Suppressor macrophage (primary cell): Measurements from ENCODE around the gene FUS.
A peak's percentile ranks its signal among the peaks of the same experiment; 100 is the strongest.
"Not testable (repeated sequence)": the region's sequence is repeated elsewhere in the genome, so short reads cannot be mapped to it uniquely, and the experiment has no call there.

Experiments used
- DNase-seq, 4 experiments: peaks; one replicate each; pipeline ENCODE4 v3.0.0-alpha.2; 2020 to 2022

The FUS gene

DNA sequence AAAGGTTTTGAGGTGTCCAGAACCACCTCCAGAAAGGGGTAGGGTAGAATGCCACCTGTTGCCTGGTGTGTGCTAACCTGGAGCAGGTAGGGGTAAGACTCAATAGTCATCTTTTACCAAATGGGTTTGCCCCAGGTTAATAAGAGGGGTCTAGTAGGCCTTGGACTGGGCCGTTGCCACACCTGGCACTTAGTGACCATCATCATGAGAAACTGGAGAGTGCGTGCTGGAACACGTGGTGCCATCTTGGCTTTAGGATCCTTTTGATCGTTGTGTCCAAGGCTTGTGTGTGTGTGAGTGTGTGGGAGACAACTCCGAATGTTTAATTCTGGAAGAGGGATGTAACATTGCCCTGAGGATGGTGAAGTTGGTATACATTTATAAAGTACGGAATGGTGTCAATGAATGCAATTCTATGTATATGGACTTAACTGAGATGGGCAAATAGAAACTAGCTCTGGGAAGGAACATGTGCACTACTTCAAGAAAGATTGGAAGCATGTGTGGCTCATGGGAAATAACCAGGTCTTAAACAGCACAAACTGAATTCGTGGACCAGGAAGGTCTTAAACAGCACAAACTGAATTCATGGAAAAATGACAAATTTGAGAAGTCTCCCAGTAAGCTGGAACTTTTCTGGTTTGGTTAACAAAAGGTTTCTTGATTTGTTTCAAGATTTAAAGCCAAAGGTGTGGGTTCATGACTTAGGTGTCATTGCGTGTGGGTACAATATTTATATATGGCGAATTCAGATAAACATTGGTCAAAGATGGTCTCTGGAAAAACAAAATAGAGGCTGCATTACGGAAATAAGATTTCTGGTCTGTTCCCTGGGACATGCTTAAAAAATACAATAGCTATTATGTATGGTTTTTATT lies 7.2 kb downstream of the FUS start:
- DNase-seq = no peak

DNA sequence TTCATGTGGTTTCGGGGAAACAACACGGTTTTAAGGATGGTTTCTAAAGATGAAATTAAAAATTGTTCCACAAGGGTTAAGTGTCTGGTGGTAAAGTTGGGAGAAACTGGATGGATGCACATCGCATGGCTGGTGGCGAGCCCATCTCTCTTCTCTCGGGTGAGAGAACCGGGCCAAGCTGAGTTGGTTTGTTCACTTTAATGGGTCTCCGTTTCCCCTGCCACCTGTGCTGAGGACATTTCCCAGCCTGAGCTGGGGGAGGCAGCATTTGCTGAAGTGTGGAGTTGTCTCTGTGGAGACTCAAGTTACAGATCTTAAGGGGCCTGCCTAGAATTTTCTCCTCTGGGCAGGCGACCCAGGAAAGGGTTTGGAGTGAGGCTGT lies 7.9 kb downstream of the FUS start:
- DNase-seq = no peak

DNA sequence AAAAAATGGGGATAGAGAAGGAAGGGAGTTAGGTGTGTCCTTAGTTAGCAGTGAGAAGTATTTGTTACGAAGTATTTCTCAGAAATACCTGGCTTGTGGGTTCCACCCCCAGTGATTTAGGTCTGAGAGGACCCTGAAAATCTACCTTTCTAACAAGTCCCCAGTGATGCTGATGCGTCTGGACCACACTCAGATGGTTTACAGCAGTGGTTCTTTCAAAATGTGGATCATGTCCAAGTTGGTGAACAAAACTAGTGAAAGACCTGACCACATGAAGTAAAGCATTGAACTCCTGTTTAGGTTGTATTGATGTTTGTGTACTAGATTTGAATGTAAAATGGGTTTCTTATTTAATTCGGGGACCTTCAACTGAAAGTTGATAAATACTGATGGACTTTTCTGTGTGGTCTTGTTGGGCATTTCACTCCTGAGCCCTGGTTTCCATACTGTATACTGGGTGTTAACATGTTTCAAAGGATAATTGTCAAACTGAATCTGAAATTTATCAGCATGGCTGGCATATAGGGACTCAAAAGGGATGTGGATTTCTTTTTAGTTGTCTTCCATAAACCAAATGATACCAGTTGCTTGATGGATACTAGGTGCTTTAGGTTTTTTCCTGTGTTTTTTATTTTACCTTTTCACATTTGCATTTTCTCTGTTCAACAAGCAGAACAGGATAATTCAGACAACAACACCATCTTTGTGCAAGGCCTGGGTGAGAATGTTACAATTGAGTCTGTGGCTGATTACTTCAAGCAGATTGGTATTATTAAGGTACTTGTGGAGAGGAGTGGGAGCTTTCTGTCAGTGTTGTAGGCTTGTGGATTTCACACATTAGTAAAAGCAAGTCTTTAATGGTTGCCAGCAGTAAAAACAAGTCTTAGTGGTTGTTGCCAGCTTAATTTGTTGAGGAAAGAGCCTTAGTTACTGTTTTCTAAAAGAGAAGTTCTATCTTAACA lies 8.8 kb downstream of the FUS start:
- no peak for DNase-seq

DNA sequence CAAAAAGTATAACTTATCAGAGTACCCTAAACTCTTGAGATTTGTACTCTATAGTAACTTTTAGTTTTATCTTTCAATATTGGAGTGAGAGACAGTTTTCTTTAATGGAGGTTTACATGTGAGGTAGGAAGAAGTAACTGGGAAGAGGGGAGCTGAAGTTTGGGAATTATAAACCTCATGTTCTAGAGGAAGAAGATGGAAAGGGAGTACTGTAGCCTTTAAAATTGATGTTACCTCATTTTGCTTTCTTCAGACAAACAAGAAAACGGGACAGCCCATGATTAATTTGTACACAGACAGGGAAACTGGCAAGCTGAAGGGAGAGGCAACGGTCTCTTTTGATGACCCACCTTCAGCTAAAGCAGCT lies 9.5 kb downstream of the FUS start:
- DNase-seq = no peak

DNA sequence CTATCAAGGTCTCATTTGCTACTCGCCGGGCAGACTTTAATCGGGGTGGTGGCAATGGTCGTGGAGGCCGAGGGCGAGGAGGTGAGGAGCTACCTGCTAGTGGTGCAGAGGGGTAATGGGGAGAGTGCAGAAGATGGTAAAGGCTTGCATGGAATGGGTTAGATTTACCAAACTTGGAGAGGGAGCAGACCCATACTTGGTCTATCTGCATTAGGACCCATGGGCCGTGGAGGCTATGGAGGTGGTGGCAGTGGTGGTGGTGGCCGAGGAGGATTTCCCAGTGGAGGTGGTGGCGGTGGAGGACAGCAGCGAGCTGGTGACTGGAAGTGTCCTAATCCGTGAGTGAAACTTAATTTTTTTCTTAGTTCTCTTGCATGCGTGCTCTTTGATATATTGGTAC lies 10.1 kb downstream of the FUS start:
- no peak for DNase-seq

DNA sequence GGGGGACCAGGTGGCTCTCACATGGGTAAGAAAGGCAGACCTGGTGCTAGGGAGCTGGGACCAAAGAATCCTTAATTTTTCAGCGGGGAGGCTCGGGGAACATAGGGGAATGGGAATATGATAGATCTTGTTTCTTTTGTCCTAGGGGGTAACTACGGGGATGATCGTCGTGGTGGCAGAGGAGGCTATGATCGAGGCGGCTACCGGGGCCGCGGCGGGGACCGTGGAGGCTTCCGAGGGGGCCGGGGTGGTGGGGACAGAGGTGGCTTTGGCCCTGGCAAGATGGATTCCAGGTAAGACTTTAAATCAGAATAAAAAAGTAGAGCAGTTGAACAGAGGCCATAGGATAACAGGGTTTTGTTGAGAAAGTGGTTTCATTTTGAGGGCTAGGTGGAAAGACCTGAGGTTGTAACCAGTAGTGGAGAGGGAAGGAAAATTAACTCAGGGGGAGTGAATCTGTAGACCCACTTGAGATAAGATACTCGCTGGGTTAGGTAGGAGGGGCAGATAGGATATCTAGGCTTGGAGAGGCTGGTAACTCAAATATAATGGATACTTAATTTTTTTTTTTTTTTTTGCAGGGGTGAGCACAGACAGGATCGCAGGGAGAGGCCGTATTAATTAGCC lies 11.0 kb downstream of the FUS start:
- no peak for DNase-seq

DNA sequence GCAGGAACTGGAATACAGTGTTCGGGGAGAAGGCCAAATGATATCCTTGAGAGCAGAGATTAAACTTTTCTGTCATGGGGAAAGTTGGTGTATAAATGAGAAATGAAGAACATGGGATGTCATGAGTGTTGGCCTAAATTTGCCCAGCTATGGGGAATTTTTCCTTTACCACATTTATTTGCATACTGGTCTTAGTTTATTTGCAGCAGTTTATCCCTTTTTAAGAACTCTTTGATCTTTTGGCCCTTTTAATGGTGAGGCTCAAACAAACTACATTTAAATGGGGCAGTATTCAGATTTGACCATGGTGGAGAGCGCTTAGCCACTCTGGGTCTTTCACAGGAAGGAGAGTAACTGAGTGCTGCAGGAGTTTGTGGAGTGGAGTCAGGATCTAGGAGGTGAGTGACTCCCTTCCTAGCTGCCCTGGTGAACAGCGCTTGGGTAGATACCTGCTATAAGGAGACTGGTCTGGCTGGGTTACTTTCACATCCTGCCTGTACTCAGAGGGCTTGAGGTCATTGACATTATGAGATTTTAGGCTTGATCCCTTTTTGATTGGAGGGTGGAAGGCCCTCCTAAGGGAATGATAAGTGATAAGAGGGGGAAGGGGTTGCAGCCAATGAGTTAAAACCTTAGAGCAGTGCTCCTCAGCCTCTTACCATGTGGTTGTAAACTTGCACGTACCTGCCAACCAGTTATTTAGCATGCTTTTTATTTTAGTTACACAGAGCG lies 11.9 kb downstream of the FUS start:
- DNase-seq = no peak

DNA sequence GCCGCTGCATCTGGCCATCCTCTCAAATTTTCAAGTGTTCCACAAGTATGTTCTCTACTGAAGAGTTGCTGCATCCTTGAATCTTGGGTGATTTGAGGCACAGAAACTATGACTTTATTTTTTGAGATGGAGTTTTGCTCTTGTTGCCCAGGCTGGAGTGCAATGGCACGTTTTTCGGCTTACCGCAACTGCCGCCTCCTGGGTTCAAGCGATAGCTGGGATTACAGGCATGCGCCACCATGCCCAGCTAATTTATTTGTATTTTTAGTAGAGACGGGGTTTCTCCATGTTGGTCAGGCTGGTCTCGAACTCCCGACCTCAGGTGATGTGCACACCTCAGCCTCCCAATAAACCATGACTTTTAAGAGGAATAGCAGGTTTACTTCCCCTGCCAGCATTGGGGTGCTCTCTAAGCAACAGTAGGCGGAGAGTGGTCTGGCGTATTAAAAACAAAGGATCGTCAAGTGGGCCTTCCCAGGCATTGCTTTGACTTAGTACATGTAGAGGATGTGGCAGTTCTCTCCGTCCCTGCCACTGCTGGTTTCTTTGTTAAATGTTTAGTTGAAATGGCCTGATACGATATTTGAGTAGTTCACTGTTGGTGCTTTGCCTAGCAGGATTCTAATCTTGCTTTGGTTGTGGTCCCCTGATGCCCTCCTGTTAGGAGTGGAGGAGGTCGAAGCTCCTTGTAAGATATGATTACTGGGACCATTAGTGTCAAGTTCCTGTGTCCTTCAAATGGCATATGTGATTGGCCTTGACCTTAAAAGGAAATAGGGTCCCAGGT lies 13.1 kb downstream of the FUS start:
- DNase-seq = no peak

DNA sequence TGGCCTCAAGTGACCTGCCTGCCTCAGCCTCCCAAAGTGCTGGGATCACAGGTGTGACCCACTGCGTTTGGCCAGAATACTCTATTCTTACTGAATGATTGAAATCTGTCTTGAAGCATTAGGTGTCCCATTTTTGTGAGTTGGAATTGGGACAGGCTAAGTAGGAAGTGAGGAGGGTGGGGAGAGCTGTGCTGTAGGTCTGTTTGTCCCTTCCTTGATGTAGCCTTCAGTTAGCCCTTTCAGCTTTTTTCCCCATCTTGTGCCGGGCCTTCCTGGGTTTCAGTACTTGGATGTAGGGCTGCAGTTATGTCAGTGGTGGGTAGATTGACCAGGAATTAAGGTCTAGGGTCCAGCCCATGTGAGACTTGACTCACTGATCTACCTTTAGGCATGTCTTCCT lies 13.9 kb downstream of the FUS start:
- no peak for DNase-seq

DNA sequence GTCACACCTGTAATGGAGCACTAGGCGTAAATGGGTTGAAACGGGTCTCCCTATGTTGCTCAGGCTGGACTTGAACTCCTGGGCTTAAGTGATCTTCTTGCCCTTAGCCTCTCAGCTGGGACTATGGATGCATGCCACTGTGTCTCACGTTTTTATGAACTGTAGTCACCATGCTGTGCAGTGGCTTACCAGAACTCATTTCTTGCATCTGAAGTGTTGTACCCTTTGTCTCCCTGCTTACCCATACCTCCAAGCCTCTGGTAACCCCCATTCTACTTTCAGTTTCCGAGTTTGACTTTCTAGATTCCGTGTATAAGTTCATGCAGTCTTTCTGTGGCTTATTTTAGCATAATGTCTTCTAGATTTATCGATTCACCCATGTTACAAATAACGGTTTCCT lies 15.0 kb downstream of the FUS start:
- no peak for DNase-seq

DNA sequence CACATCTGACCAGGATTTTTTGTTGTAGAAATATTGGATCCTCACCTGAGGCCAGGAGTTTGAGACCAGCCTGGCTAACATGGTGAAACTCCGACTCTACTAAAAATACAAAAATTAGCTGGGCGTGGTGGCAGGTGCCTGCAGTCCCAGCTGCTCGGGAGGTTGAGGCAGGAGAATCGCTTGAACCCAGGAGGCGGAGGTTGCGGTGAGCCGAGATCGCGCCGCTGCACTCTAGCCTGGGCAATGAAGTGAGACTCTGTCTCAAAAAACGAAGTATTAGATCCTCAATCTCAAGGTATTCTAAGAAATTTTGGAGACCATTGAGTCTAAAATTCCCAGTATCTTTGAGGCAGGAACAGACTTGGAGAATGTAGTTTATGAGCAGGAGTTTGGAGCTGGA lies 15.9 kb downstream of the FUS start:
- DNase-seq = not testable (repeated sequence)

DNA sequence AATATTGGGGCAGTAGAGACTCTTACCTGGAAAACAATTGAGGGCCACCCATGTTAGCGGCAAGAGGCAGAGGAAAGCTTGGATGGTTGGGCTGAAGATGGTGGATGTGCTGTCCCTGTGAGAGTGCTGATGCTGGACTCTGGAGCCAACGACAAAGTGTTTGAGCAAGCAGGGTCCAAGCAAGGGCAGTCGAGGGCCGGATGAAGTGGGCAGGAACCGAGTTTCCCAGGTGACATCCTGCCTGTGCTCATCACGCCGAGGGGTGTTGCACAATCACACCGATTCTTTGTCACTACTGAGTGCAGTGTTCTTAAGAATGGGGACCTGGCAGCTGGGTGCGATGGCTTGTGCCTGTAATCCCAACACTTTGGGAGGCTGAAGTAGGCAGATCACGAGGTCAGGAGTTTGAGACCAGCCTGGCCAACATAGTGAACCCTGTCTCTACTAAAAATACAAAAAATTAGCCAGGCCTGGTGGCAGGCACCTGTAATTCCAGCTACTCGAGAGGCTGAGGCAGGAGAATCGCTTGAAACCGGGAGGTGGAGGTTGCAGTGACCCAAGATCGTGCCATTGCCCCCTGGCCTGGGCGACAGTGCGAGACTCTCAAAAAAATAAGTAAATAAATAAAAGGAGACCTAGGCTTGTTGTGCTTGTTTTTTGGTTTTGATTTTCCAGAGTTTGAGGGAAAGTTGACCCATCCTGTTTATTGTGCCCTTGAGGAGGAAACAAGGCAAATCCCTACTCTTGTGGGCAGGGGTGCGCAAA lies 16.6 kb downstream of the FUS start:
- peak in 3 of 4 experiments; percentile 28 to 33 (median 33) for DNase-seq

DNA sequence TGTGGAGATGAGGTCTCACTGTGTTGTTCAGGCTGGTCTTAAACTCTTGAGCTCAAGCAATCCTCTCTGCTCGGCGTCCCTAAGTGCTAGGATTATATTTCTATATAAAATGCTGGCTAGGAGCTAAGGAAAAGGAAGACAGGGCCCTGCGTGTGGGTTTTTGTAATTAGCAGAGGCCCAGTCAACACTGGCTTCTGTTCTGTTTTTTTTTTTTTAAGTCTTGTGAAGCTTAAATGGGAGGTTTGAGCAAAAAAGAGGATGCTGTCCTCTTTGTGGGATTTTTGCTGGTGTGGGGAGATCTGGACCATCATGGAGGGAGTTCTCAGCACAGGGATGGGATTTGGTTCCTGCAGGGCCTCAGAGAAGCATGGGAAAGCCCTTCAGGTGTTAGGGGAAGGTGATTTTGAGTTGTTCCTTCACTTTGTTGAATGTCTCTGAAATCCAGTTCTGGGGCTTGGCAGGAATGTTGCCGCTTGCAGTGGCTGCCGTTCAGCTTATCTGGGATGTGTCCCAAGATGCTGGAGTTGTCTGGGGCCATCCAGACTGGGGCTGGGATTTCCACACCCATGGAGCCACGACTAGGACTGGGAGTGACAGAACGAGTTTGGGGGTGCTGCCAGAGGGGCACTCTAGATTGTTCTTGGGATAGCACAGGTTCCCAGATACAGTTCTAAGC lies 18.4 kb downstream of the FUS start:
- peak in 3 of 4 experiments; percentile 42 to 62 (median 56) for DNase-seq

DNA sequence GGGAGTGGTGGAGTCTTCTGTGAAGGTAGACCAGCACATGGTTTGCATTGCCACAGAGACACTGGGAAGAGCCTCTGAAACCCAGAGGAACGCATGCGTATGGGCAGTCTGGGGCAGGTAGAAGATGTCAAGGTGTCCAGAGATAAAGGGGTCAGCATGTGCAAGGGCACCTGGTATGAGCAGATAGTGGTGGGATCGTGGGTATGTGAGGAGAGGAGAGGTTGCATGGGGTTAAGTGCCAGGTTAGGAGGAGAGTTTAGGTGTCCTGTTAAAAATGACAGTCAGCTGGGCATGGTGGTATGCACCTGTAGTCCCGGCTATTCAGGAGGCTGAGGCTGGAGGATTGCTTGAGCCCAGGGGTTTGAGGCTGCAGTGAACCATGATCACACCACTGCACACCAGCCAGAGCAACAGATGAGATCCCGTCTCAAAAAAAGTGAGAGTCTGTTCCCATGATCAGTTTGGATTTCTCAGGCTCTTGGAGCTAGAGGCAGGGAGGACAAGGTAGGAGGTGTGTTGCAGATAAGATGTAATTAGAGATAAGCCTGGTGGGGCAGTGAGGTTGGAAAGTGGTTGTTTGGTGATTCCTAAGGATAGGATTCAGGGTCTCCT lies 19.6 kb downstream of the FUS start:
- DNase-seq = no peak

DNA sequence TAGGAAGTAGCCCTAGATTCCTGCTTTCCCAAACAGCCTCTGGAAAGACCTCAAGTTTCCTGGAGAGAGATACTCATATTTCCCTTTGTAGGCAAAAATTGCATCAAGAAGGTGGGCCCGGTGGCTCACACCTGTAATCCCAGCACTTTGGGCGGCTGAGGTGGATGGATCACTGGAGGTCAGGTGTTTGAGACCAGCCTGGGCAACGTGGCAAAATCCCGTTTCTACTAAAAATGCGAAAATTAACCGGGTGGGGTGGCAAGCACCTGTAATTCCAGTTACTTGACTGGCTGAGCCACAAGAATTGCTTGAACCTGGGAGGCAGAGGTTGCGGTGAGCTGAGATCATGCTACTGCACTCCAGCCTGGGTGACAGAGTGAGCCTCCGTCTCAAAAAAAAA lies 20.2 kb downstream of the FUS start:
- not testable (repeated sequence) for DNase-seq

DNA sequence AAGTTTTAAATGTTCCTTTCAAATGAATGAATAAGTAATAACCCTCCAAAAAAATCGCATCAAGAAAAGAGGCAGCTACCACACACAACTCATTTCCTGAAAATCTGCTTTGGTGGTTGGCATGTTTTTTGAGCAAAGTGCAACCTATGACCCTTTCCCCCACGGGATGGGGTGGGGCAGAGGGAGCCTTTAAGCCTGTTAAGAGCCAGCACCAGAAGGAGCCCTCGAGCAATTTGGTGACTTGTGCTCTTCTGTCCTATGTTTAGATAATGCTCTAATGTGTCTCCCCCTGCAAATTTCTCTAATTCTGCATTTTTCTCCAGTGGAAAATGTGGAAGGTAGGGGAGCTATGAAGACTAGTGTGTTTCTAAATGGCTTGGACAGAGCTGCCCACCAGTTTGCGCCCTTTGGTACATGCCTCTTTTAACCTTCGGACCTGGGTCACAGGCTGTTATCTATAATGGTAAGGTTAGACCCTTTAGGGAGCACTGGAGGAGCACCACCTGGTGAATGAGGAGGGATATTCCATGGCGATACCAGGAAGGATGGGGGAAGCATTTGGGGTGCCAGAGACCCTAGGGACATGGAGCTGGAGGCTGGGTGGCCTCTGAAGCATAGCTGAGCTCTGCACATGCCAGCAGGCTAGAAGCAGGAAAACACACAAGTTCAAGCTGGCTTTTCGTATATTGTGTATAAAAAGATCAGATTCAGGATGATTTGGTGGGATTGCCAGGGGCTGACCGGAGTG lies 21.1 kb downstream of the FUS start:
- peak; percentile 70 to 79 (median 77) for DNase-seq

DNA sequence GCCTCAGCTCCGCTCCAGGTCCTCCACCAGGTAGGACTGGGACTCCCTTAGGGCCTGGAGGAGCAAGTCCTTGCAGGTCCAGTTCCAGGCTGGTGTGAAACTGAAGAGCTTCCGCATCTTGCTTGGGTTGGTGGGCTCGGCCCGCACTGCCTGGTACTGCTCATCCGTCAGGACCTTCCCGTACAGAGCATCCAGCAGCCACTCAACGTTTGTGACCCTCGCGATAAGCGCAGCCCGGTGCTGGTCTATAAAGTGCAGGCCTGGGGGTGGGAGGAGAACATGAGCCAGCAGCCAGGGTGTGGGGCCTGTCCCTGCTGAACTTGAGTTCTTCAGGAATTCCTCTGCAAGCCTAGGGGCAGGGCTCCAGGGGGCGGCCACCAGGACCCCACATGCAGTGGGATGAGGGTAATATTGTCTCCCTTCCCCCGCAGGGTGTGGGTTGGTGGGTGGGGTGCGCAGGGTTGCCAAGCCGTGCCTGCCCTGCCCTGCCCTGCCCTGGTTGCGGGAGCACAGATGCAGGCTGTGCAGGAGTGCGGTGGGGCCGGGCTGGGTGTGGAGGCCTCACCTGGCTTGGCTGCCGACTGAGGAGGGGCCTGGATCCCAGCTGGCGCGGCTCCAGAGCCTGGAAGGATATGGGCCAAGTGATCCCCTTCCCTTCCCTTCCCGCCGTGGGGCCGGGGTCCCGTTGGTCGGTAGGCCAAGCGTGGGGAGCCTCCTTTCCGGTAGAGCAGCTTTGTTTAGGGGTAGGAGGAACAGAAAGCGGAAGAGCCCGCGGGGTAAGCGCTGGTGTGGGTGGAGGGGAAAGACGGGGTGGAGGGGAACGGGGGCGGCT lies 21.9 kb downstream of the FUS start:
- peak; percentile 63 to 85 (median 80) for DNase-seq
